DMS53 (cell line): ENCODE data around the gene SLC43A2.

ENCODE experiments used
- DNase-seq: peaks from one replicate; lab custom pipeline; 2025; lab: John Stamatoyannopoulos, UW

SLC43A2 gene

GRCh38 chr17:1562176-1562643 is 66.4 kb downstream of the SLC43A2 start:
- DNase-seq: peak; percentile 79

GRCh38 chr17:1561420-1562175 is 67.0 kb downstream of the SLC43A2 start:
- DNase-seq: peak; percentile 44

GRCh38 chr17:1560858-1561355 is 67.7 kb downstream of the SLC43A2 start:
- no peak for DNase-seq

DNA sequence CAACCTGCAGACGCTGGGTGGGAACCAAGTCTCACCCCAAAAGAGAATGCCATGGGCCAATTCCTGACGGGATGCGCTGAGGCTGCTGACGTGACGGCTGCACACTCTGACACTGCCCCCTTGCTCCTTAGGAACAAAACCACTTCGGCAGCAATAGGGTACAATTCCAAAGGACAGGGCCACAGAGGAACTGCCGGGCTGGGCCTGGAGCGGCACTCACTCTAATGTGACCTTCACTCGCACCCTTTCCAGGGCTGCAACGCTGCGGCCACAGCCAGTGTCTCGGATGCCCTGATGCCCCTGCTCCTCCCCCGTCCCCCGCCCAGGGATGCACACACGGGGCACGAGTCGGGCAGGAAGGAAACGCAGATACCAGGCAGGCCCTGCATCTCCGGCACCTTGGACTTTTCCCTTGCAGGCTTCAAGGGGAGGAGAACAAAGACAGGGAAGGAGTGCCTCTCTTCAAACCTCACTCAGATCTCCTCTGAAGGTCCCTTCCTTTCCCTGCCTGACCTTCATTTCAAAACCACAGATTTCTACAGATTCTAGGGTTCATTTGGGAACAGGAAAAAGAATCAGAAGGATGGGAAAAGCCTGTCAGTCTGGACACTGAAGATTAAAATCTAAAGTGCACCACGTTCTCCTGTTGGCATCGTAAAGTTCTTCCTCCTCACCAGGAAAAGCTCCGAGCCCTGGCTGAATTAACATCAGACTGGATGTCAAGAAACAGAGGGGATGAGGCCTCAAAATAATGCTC is 68.4 kb downstream of the SLC43A2 start:
- no peak for DNase-seq

DNA sequence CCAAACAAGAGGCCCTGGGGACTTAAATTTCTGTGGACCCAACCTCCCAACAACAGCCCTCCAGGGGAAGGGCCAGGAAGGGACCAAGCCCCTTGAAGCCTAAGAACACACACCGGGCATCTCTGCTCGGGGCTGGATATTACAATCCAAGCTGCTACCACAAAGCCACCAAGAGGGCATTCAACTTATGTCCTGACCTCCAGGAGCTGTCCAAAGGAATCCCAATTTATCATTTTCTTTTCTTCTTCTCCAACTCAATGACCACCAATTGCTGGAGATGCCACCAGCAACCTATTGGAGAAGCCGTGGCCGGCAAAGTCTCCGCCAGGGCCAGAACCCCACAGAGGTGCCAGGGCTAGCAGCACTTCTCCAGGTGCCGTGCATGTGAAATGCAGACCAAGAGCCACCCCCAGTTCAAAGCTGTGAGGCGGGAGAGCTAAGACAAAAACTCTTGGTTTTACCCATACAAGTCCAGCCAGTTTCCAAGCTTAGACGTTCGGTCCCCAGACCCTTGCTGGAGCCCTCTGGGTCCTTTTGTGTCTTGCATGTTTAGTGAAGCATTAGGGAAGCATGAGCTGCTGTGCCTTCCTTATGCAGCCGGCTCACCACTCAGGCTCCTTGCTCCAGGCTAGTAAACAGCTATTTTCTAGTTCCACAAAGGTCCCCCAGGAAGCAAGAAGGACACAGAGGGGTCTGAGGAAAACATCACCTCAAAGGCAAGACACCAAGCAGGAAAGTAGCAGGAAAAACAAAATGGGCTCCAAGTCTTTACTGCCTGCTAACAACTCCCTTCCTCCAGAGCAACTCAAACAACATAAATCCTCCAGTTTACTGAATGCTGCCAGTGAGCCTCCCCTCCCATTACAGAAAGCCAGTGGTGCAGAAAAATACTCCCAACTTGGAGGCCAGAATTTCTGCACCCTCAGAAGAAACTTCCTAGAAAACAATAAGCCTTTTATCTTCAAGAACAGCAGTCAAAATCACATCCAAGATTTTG is 69.3 kb downstream of the SLC43A2 start:
- DNase-seq: no peak

GRCh38 chr17:1558401-1558800 is 70.2 kb downstream of the SLC43A2 start:
- no peak for DNase-seq

DNA sequence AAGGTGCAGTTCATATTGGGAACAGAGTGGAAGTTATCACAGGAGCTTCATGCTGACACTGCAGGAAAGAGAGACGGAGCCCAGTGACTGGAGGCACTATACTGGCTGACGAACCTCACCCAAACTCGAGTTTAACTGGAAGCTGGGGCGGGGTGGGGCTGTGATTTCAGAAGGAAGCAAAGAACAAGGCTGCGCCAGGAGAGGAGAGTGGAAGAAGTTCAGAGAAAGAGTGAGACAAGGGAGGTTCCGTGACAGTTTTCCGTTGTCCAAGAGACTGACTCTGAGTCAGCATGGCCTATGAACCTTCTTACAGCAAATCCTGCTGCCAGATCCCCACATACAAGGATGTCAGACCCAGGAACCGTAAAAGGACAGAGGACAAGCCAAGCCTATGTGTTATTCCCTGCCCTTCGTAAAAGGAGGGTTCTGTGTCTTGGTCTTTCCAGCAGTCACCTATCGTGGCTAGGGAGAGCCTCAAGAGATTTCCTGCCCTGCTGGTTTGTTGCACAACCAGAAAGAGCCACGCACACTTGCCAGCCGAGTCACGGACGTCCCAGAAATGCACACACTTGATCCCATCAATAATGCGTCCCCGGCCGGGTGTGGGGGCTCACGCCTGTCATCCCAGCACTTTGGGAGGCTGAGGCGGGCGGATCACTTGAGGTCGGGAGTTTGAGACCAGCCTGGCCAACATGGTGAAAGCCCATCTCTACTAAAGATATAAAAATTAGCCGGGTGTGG is 71.1 kb downstream of the SLC43A2 start:
- DNase-seq: no peak

DNA sequence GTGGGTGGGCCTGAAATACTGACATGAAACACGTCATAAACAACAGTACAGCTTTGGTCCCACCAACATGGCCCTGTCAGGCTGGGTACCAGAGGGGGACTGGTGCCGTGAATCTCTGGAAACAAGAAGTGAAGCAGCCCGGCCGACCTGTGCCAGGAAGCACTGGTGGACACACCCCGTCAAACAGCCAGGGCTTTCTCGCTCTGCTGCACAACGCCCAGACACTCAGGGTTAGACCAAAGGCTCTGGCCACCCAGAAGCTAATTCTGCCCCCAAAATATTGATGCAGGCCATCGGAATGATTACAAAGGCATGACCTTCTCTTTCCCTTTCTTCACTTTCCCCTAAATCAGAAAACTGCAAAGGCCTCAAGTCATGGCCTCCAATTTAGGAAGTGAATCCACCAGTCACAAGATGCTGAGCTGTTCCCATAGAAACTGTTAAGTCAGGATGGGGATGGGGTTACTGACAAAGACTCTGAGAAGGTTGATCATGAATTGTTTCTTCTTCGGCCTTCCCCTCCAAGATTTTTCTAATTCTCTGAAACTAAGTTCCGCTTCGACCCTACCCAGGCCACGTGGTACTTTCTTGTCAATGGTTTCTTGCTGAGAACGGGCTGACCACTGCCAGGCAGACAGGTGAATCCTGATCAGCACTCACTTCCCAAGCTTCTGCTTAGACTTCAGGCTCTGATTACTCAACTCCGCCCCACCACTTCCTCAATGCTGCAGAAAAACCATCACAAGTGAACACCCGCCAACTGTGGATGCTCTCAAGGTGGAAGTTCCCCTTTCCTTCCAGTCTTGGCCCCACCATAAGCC is 72.8 kb downstream of the SLC43A2 start:
- no peak for DNase-seq

DNA sequence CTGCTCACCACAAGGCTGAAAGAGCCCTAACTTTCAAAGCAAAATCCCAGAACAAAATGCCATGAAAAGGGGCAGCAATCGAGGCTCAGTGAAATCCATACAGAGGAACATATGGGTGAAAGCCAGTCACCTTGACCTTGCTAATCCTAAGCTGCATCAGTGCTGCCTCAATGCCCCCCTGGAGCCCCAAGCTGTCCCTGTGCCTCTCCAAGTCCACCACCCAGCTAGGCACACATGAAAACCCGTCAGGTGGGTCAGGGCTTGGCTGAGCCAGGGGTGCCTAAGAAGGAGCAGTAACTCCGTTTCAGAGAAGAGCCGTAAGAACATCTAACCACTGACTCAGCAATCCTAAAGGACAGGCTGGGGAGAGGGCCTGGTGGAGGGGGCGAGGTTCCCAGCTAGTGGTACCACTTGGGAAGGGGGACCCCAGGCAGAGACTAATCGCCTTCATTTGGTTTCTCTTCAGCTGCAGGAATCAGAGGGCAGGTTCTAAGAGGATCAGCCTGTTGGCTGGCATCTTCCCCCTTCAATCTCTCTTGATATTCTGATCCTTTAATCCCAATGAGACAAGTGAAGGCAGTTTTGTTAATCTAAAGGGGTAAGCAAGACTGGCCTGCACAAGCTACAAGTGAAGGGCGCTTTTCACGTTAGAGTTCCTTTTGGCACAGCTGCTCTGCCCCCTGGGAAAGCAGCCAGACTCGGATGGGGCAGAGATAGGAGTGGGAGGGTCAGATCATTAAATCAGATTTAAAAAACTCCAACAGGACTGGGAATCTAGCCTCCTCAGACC is 73.7 kb downstream of the SLC43A2 start:
- no peak for DNase-seq

DNA sequence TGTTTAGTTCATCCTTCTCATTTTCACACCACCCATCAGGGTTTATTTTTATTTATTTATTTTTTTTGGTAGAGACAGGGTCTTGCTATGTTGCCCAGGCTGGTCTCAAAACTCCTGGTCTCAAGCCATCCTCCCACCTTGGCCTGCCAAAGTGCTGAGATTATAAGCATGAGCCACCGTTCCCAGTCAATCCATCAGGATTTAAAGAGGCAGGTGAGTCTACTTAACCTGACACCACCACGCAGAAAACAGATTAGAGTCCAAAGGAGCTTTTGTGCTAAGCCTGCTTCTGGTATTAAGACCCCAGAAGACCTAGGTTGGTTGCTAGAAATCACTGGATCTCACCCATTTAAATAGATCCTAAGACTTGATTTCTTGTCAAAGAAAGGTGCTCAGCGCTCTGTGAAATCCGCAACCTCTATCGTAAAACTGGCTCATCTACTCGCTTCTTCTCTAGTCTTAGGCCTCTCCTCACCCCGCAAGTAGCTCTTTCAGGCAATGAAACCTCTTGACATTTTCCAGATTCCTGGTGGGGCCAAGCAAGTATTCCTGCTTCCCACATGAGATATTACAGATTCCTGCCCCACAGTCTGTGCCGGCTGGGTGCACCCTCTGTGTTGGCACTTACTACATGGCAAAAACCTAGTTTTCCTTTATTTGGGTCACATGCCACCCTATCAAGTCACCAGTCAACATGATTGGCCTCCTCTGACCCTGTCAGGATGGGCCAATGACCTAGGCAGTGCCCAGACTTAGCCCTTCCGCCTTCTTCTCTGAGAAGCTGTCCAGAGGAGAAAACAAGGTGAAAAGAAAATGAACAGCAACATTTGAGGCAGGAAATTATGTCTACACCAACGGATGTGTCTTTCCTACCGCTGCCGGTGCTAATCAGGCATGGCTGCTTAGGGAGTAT is 75.0 kb downstream of the SLC43A2 start:
- no peak for DNase-seq

- DNase-seq: no peak
Observed at GRCh38 chr17:1552932-1553331, 75.7 kb downstream of the SLC43A2 start.

DNA sequence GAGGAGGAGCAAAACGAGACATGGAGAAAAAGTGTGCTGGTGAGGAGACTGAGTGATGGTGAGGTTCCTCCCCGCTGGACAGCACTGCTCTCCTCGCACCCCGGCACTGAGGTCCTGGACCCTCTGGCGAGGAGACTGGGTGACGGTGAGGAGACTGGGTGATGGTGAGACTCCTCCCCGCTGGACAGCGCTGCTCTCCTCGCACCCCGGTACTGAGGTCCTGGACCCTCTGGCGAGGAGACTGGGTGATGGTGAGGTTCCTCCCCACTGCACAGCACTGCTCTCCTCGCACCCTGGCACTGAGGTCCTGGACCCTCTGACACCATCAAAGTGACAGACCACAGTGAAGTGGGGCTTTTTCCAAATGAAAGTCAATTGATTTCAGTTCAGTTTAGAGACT is 76.9 kb downstream of the SLC43A2 start:
- no peak for DNase-seq

DNA sequence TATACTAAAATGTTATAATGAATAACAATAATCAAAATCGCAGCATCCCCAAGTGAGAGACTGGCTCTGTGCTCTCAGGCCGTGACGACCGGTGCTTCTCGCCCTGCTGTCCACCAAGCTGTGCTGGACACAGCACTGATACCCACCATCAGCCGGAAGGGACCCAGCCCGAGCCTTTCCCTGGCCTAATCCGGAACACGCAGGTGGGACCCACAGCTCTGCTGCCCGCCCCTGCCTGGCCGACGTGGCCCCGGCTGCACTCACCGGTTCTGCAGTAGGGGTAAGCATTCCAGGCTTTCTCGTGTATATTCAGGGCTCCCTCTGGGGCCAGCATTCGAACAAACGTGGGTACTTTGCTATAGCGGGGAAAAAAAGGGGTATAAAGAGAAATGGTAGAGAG is 80.6 kb downstream of the SLC43A2 start:
- DNase-seq: no peak

GRCh38 chr17:1546292-1546922 is 82.2 kb downstream of the SLC43A2 start:
- no peak for DNase-seq

GRCh38 chr17:1545618-1546017 is 83.0 kb downstream of the SLC43A2 start:
- no peak for DNase-seq

- no peak for DNase-seq
Observed at GRCh38 chr17:1542316-1542715, 86.3 kb downstream of the SLC43A2 start.

GRCh38 chr17:1541367-1541904 is 87.2 kb downstream of the SLC43A2 start:
- no peak for DNase-seq

- no peak for DNase-seq
Observed at GRCh38 chr17:1539811-1540210, 88.8 kb downstream of the SLC43A2 start.
